Kidney epithelial cell (primary cell): ENCODE results near the gene ABCC1. TPM values are rescaled to one million over a fixed set of nuclear protein-coding genes. Genes with fewer than 3 reads are reported as not detected.

Source experiments
- DNase-seq: peaks from one replicate; pipeline ENCODE4 v3.0.0-alpha.2; 2010; ENCODE audit warnings: low read depth
- H3K27me3 ChIP-seq: 2 replicates; pipeline ENCODE4 v1.6.0; 2011; ENCODE audit warnings: low read length; ENCODE audit not compliant: control insufficient read depth, insufficient read depth
- H3K36me3 ChIP-seq: 2 replicates; pipeline ENCODE4 v1.5.1; 2011; ENCODE audit warnings: low read length; ENCODE audit not compliant: control insufficient read depth, insufficient read depth
- H3K4me3 ChIP-seq: 2 replicates; pipeline ENCODE4 v1.5.1; 2011; ENCODE audit warnings: low read depth, mild to moderate bottlenecking, control low read depth, low read length
- total RNA-seq: library from RNA; depleted of rRNA; stranded (reverse); fragments of >200 nt; gene quantifications from 2 replicates; pipeline ENCODE4 v1.2.3, GENCODE V29; 2015
- TF ChIP-seq, protein P1 (sequence below): IDR thresholded peaks from 2 replicates; pipeline ENCODE4 v1.5.1; 2011; ENCODE audit warnings: mild to moderate bottlenecking, moderate library complexity, low read length, control low read depth, inconsistent platforms; ENCODE audit not compliant: insufficient read depth, poor library complexity, severe bottlenecking

The ABCC1 gene
- total RNA-seq, 1 donor from 2014 or later, result 24.9 TPM

DNA sequence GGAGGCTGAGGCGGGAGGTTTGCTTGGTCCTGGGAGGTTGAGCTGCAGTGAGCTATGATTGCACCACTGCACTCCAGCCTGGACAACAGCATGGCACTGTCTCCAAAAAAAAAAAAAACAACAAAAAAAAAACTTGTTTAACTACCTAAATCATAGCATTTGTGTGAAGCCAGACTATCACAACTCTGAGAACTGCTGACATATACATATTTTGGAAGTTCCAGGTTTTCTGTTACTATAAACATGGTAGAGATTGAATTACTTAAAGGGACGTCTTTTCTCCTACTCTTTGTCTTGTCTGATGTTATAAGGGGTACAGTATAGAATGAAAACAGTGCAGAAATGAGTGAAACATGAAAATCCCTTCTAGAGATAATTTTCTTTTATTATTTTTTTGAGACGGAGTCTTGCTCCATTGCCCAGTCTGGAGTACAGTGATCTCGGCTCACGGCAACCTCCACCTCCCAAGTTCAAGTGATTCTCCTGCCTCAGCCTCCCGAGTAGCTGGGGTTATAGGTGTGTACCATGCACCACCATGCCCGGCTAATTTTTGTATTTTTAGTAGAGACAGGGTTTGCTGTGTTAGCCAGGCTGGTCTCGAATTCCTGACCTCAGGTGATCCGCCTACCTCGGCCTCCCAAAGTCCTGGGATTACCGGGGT, 18.4 kb downstream of the ABCC1 start:
- H3K4me3 ChIP-seq, result no peak overlapping the region
- H3K27me3 ChIP-seq, result no peaks in the 10 kb centered on the region
- H3K36me3 ChIP-seq, result peaks cover 1% of the 10 kb centered on the region
- TF ChIP-seq, protein P1, sequence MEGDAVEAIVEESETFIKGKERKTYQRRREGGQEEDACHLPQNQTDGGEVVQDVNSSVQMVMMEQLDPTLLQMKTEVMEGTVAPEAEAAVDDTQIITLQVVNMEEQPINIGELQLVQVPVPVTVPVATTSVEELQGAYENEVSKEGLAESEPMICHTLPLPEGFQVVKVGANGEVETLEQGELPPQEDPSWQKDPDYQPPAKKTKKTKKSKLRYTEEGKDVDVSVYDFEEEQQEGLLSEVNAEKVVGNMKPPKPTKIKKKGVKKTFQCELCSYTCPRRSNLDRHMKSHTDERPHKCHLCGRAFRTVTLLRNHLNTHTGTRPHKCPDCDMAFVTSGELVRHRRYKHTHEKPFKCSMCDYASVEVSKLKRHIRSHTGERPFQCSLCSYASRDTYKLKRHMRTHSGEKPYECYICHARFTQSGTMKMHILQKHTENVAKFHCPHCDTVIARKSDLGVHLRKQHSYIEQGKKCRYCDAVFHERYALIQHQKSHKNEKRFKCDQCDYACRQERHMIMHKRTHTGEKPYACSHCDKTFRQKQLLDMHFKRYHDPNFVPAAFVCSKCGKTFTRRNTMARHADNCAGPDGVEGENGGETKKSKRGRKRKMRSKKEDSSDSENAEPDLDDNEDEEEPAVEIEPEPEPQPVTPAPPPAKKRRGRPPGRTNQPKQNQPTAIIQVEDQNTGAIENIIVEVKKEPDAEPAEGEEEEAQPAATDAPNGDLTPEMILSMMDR, result no peak
- no peak for DNase-seq

DNA sequence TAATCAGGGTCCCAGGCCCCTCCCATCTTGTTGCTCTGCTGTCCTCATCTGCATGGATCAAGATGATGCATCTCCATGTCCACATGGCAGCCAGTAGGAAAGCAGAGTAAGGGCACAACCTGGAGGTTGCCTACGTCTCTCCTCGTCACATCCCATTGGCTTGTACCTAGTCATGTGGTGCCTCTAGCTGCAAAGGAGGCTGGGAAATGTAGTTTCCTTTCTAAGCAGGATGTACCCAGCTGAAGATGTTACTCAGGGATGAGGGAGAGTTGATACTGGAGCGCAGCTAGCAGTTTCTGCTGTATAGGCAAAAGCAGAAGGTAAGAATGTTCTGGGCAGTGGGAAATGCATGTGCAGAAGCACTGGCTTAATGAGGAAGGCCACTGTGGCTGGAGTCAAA, 20.8 kb downstream of the ABCC1 start:
- TF ChIP-seq, protein P1, result no peak
- H3K36me3 ChIP-seq, result peaks cover 1% of the 10 kb centered on the region
- no peaks in the 10 kb centered on the region for H3K27me3 ChIP-seq
- no peak overlapping the region for H3K4me3 ChIP-seq
- DNase-seq, result no peak

DNA sequence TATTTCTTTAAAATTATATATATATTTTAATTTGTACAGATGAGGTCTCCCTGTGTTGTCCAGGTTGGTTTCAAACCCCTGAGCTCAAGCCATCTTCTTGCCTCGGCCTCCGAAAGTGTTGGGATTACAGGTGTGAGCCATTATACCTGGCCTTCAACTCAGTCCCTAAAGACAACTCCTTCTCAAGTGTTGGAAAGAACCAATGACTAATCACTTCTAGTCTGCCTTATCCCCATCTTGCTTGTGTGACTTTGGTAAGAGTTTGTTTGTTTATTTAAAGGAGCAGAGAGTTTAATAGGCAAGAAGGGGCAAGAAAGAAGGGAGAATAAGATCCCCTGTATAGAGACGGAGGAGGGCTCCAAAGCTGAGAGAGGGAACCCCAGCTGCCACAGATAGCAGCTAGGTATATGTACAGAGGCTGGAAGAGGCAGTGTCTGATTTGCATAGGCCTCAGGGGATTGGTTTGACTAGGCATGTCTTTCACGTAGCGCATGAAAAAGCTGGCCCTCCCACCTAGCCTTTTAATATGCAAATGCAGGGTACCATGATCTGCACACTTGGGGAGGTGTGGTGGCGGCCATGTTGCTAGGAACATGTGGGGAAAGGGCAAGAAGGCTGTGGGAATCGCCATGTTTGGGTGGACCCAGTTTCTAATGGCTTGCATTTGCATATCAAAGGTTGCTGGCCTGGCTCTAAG, 21.5 kb downstream of the ABCC1 start:
- Histone ChIP-seq H3K27me3 (no peaks in the 10 kb centered on the region), H3K36me3 (peaks cover 1% of the 10 kb centered on the region), H3K4me3 (no peak overlapping the region)
- DNase-seq, result no peak
- TF ChIP-seq, protein P1, result no peak

DNA sequence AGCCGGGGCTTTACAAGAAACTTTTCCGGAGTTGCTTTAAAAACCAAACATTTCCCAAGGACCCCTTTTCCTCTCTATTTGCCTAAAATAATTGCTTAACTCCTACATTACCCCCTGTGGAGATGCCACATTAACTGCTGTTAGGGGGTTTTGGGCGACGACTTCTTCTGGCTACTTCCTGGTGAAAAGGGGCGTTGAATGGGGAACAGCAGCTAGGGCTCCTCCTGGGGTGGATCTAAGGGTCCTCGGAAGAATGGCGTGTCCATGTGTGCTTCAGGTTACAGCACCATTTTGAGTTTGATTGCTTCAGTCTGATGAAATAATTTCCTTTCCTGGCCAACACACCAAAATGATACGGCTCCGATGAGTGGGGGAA, 22.0 kb downstream of the ABCC1 start:
- no peaks in the 10 kb centered on the region for H3K27me3 ChIP-seq
- no peak for DNase-seq
- TF ChIP-seq, protein P1, result no peak
- peaks cover 1% of the 10 kb centered on the region for H3K36me3 ChIP-seq
- no peak overlapping the region for H3K4me3 ChIP-seq

DNA sequence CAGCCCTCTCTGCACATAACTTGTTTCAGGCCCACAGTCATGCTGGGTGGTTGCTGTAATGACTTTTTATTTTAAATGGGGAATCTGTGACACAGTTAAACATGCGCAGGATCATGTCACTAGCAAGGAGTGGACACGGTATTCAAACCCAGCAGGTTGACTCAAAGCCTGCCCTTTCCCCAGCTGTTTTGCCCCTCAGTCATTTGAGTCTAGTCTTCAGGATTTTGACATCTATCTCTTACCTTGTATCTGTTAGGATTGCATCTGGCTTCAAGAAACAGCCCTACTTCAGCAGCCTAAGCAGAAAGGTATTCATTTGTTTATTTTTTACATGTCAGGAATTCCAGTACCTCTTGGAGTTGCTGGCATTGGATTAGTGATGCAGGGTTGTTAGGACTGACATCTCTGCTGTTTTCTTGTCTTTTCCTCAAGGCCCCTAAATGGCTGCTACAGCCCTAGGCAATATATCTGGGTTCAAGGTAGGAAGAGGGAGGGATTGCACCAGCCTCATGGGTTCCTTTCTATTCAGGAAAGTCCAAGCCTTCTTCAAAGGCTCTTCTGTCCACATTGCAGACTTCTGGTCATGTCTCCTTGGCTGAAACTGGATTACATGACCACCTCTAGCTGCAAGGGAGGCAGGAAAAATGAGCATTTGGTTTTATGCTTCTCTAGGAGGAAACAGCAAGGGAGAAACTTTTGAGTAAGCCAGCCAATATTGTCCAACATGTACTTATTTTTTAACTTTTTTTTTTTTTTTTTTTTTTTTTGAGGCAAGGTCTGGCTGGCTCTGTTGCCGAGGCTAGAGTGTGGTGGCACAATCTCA, 22.8 kb downstream of the ABCC1 start:
- Histone ChIP-seq H3K27me3 (no peaks in the 10 kb centered on the region), H3K36me3 (peaks cover 1% of the 10 kb centered on the region), H3K4me3 (no peak overlapping the region)
- DNase-seq, result no peak
- TF ChIP-seq, protein P1, result no peak
